HepG2 (cell line): ENCODE measurements around the gene CHDH. TPM values are rescaled to one million over a fixed set of nuclear protein-coding genes. Genes with fewer than 3 reads are reported as not detected.

Experiments used
- ASH2L ChIP-seq: fragments of 300-600, 200-600 bp; sonication (generic); IDR thresholded peaks from 2 replicates; pipeline ENCODE4 v1.7.0; 2017; ENCODE audit warnings: low read depth, mild to moderate bottlenecking, moderate library complexity, mixed read lengths, low read length; ENCODE audit not compliant: insufficient read length
- CEBPB ChIP-seq: IDR thresholded peaks from 2 replicates; pipeline ENCODE4 v1.6.1; 2011; ENCODE audit warnings: low read depth, low read length, improper control_type of control experiment, borderline replicate concordance
- CTCF ChIP-seq: sonication (generic); formaldehyde crosslinking; IDR thresholded peaks from 2 replicates; pipeline ENCODE4 v1.5.0; 2020; ENCODE audit warnings: mild to moderate bottlenecking, missing genetic modification reagents, moderate library complexity
- DRAP1 ChIP-seq: IDR thresholded peaks from 2 replicates; pipeline ENCODE4 v1.6.1; 2016; ENCODE audit warnings: missing genetic modification reagents, missing compliant biosample characterization
- EEA1 ChIP-seq: sonication (generic); formaldehyde crosslinking; IDR thresholded peaks from 2 replicates; pipeline ENCODE4 v1.5.1; 2020; ENCODE audit warnings: mild to moderate bottlenecking, missing genetic modification reagents, borderline replicate concordance
- NFAT5 ChIP-seq: sonication (generic); formaldehyde crosslinking; IDR thresholded peaks from 2 replicates; pipeline ENCODE4 v1.4.0; 2020; ENCODE audit warnings: missing genetic modification reagents
- PRDM15 ChIP-seq: sonication (generic); formaldehyde crosslinking; IDR thresholded peaks from 2 replicates; pipeline ENCODE4 v1.4.0; 2020; ENCODE audit warnings: missing genetic modification reagents
- SNAI1 ChIP-seq: sonication (generic); formaldehyde crosslinking; IDR thresholded peaks from 2 replicates; pipeline ENCODE4 v1.5.0; 2020; ENCODE audit warnings: mild to moderate bottlenecking, missing genetic modification reagents, borderline replicate concordance
- SOX5 ChIP-seq: IDR thresholded peaks from 2 replicates; pipeline ENCODE4 v1.6.1; 2016; ENCODE audit warnings: borderline replicate concordance
- THYN1 ChIP-seq: sonication (generic); formaldehyde crosslinking; IDR thresholded peaks from 2 replicates; pipeline ENCODE4 v1.8.1; 2023; ENCODE audit warnings: low read depth, mild to moderate bottlenecking, moderate library complexity, missing genetic modification reagents, borderline replicate concordance
- ZNF143 ChIP-seq: sonication (generic); formaldehyde crosslinking; IDR thresholded peaks from 2 replicates; pipeline ENCODE4 v1.4.0; 2020; ENCODE audit warnings: missing genetic modification reagents
- ZNF432 ChIP-seq: sonication (generic); formaldehyde crosslinking; IDR thresholded peaks from 2 replicates; pipeline ENCODE4 v1.5.0; 2020; ENCODE audit warnings: missing genetic modification reagents, mild to moderate bottlenecking, borderline replicate concordance
- ZNF710 ChIP-seq: sonication (generic); formaldehyde crosslinking; IDR thresholded peaks from 2 replicates; pipeline ENCODE4 v1.5.0; 2020; ENCODE audit warnings: mild to moderate bottlenecking, missing genetic modification reagents, borderline replicate concordance
- polyA plus RNA-seq, 8 experiments: library from polyadenylated mRNA; depleted of rRNA in 3 of 8; stranded (reverse) in 7 of 8; unstranded in 1 of 8; fragments of >200 nt; fragmentation: Illumina TruSeq in 4 of 8; extraction: Trizol in 4 of 8; gene quantifications; 2 replicates each; pipeline versions ENCODE4 v1.2.1 to v1.2.3, GENCODE V29; 2011 to 2016; ENCODE audit warnings: low read depth in 4 of 8, missing spikeins in 1 of 8, mixed read lengths in 1 of 8; ENCODE audit not compliant: insufficient read depth in 1 of 8
- total RNA-seq, 5 experiments: library from RNA; depleted of rRNA; stranded (reverse); fragments of >200 nt; fragmentation: Illumina TruSeq; extraction: Trizol; gene quantifications; 2 replicates each; pipeline ENCODE4 v1.2.3, GENCODE V29; 2016; ENCODE audit warnings: low read depth in 1 of 5

Gene CHDH
- total and polyA plus RNA-seq, 2 of the 13 experiments (the other 11 are each of a cell fraction or from before 2014, with no cell fraction given) = 28.1 to 48.9 TPM

GRCh38 chr3:53846134-53846850, at the start of gene CHDH, which contains the start of gene IL17RB (continued):
- TF ChIP-seq NFAT5 (CRISPR knock-in tag) (no peak; the same call in none of the 2 replicates), EEA1 (CRISPR knock-in tag) (peak; percentile 70; the same call in 1 of the 2 replicates), CTCF (CRISPR knock-in tag) (peak; percentile 63), ZNF432 (peak; percentile 90; the same call in 1 of the 2 replicates), ASH2L (peak; percentile 75), ZNF710 (CRISPR knock-in tag) (peak; percentile 59; the same call in 1 of the 2 replicates), CEBPB (no peak), THYN1 (peak; percentile 89; the same call in 1 of the 2 replicates), PRDM15 (no peak), ZNF143 (CRISPR knock-in tag) (no peak), SNAI1 (CRISPR knock-in tag) (no peak; the same call in 1 of the 2 replicates), DRAP1 (CRISPR knock-in tag) (peak; percentile 99), SOX5 (CRISPR knock-in tag) (0 out of 2 replicates have a peak, but pooled peaks have one; percentile 44)
